Measurements from ENCODE around the gene CSNK1D.

The CSNK1D gene

DNA sequence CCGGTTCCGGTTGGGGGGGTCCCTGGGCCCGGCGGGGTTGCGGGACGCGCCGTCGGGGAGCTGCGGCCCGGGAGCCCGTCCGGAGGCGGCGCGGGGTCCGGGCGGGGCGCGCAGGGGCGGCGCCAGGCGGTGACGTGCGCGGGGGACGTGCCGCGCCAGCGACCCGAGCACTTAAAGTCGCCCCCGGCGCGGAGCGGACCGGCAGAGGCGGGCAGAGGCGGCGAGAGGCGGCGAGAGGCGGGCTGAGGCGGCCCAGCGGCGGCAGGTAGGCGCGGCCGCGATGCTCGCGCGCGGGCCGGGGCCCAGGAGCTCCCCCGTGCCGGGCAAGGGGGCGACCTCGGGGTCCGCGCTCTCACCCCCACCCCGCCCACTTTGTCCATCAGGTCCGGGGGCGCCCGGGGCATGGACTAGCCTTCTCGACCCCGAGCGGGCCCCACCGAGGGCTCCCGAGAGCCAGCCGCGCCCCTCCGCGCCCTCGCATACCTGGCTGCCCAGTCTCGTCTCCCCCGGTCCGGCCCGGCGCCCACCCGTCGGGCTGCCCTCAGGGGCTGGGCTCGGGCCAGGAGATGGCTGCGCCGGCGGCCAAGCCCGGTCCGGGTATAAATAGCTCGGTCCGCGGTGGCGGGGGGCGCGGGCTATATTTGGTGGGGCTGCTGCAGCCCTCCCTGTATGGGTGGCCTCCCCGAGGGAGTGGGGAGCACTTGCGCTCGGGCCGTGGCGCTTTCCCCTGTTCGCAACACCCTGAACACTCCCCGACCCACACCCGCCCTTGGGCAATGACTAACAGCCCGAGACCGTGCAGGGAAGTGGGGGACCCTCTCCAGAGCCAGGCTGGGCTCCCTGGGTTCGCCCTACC lies 44.4 kb downstream of the CSNK1D start, which contains the start of gene SLC16A3:
SLC16A3 (plus strand) TSS at position 201 of the 856 bp plus-strand sequence. CDS start 6,967 bp downstream, outside the sequence.
- peak; percentile 71 for DNase-seq (ENCODE audit: low spot score)

DNA sequence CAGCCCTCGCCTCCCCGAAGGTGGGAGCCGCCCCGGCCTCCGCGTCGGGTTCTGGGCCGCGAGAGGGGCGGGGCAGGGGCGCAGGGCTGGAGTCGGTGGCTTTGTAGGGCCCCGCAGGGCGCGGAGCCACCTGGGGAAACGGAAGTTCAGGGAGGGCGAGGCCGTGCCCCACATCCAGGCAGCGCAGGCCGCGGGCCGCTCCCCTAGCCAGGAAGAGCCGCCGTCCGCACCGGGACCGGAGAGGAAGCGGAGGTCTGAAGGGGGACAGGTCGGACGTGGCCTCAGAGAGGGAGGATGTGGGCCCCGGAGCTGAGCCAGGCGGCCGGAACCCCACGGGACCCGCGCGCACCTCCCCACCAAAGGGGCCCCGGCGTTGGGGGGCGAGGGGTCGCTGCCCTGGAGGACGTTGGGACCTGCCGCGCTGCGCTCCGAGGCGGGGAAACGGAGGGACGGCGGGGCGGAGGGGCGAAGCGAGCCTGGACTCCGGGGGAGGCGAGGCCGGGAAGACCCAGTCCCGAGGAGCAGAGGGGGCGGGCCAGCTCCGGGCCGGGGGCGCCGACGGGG lies 45.1 kb downstream of the CSNK1D start:
- no peak for DNase-seq (ENCODE audit: low spot score)

DNA sequence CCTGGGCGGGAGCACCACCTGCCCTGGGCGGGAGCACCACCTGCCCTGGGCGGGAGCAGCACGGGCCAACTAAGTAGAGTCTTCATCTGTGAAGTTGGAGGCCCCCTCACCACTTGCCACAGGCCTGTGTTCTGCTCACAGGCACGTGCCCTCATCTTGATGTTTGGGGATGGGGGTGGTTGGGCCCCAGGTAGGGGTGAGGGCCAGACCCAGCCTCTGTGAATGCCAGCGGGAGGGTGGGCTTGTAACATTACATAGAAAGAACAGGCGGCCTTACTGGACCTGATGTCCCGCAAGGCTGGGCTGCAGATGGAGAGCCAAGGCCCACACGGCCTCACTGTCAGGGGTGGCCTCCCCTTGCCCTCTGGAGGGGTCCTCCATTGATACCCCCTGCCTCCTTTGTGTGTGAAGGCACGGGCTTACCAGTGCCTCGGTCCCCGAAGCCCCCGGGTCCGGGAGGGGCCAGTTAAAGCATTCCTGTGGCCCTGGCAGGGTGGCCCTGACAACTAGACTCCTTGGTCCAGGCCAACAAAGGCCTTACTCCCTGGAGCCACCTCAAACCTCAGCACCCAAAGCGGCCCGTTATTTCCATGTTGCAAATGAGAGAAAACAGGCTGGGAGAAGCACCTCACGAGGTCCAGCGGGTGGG lies 45.7 kb downstream of the CSNK1D start:
- no peak for DNase-seq (ENCODE audit: low spot score)

DNA sequence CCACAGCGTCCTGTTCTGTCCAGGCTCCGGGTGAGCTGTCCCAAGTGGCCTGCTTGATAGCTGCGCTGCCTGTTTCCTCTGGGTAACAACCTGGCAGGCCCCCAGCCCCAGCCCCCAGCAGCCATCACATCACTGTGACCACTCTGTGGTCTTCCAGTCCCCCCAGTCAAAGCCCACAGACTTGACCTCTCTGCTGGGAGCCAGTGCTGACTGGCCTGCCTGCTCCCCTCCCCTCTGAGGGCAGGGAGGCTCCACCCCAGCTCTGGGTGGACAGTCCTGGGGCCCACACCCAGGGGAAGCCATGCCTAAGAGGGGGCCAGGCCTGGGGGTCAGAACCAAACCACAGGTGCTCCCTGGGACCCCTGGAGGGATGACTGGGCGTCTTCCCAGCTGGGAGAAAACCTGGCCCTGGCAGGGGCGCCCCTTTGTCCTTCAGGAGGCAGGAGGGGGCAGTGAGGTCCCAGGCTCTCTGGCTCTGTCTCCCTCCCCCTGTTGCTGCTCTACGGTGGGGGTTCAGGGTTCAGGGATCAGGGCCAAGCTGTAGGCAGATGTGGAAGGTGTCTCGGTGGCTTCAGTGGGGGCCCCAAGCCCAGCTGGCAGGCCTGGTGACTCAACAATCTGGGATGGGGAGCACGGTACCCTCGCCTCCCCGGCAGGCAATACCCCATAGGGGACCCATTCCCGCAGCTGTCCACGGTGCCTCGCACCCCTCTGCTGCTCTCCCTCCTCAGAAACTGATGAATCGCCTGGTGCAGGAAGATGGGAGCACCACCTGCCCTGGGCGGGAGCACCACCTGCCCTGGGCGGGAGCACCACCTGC lies 46.5 kb downstream of the CSNK1D start:
- DNase-seq (ENCODE audit: low spot score) = no peak

DNA sequence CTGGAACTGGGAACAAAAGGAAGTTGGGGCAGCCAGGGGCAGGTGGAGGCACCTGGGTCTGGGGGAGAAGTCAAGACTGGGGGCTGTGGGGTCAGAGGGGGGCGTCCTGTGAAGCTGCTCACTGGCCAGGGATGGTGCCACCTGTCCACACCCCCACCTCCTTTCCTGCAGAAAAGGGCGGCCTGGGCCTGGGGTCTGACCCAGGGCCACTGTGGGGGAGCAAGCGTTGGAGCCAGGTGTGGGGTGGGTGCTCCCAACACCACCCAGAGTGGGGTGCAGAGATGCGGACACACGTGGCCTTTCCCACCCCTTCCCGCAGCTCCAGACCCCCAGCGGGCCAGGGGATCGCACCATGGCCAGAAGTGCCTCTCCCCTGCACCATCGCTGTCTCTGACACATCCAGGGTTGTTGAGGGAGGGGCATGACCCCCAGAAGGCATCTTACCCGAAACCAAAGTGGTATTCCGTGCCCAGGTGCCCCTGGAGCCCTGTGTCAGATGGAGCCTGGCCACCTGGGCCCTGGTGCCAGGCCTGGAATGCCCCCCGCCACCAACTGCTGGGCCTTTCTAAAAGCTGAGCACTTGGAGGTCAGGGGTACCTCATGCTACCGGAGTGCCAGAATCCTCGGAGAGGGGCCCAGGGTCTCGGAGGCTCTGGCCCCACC lies 47.2 kb downstream of the CSNK1D start:
- DNase-seq (ENCODE audit: low spot score) = no peak

DNA sequence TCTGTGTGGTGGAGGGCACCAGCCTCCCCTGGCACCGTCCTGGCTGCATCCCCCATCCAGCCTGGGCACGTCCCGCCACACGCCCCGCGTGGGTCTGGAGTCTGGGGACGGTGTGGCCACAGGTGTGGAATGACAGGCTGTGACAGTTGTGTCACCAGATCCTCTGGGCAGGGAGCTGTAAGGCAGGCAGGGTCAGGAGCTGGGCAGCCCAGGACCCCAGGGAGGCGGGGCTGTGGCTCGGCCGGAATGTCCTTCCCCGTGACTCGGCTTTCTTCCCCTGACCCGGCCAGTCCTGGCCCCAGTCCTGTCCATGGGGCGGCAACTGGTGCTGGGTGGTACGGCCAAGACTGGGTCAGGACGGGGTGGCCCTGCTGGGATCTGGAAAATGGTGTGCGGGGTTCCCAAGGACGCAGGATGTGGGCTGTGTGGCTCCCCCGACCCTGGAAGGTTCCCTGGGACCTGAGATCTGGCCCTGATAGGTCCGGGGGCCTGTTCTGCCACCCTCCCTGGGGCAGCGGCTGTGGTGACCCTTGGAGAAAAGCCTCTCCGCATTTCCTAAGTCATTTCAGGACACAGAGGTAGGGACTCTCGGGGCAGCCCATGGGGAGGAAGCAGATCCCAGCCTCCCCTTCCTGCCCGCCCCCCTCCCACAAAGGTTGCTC lies 48.0 kb downstream of the CSNK1D start:
- DNase-seq (ENCODE audit: low spot score) = no peak

DNA sequence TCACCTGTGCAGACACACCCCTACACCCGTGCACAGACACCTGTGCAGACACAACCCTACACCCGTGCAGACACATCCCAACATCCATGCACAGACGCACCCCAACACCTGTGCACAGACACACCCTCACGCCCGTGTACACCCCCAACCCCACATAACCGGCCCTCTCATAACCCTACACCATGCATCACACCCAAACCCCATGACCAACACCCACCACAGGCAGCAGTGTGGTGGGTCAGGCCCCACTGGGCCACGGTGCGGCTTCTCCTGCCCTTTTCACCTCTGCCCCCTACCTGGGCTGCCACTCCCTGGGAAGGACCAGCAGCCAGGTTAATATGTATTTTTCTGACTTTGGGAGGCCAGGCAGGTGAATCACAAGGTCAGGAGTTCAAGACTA lies 48.8 kb downstream of the CSNK1D start:
- no peak for DNase-seq (ENCODE audit: low spot score)

DNA sequence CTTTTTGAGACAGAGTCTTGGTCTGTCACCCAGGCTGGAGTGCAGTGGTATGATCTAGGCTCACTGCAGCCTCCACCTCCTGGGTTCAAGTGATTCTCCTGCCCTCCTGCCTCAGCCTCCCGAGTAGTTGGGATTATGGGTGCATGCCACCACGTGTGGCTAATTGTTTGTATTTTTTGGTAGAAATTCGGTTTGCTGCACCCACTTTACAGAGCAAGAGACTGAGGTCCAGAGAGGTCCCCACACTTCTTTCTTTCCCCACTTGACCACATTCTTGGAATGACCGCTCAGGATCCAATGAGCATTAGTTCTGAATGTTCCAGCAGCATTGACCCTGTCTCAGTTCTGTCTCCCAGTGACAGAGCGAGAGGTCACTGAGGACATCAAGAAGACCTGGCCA lies 50.0 kb downstream of the CSNK1D start:
- no peak for DNase-seq (ENCODE audit: low spot score)

DNA sequence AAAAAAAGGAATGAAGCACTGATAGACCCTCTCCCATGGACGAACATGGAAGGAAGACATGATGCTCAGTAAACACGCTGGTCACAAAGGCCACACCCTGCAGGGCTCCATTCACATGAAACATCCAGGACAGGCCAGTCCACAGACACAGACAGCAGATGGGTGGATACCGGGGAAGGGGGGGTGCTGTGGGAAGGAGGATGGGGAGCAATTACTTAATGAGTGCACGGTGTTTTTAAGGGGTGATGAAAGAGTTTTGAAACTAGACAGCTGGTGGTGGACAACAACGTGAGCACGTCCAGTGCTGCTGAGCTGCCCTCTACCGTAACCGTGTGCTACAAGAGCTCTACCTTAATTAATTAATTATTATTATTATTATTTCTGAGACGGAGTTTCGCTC lies 50.7 kb downstream of the CSNK1D start:
- DNase-seq (ENCODE audit: low spot score) = no peak

DNA sequence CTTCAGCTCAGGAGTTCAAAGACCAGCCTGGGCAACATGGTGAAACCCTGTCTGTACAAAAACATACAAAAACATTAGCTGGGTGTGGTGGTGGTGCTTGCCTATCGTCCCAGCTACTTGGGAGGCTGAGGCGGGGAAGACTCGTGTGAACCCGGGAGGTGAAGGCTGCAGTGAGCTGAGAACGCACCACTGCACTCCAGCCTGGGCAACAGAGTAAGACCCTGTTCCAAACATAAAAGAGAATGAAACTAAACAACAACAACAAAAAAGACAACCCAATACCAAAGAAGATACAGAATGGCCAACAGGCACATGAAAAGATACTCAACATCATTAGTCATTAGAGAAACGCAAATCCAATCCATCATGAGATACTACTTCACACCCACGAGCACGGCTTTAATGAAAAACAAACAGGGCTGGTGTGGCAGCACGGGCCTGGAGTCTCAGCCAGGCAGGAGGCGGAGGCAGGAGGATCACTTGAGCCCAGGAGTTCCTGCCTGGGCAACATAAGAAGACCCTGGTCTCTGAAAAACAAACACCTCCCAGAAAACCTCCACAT lies 52.1 kb downstream of the CSNK1D start:
- DNase-seq (ENCODE audit: low spot score) = no peak

DNA sequence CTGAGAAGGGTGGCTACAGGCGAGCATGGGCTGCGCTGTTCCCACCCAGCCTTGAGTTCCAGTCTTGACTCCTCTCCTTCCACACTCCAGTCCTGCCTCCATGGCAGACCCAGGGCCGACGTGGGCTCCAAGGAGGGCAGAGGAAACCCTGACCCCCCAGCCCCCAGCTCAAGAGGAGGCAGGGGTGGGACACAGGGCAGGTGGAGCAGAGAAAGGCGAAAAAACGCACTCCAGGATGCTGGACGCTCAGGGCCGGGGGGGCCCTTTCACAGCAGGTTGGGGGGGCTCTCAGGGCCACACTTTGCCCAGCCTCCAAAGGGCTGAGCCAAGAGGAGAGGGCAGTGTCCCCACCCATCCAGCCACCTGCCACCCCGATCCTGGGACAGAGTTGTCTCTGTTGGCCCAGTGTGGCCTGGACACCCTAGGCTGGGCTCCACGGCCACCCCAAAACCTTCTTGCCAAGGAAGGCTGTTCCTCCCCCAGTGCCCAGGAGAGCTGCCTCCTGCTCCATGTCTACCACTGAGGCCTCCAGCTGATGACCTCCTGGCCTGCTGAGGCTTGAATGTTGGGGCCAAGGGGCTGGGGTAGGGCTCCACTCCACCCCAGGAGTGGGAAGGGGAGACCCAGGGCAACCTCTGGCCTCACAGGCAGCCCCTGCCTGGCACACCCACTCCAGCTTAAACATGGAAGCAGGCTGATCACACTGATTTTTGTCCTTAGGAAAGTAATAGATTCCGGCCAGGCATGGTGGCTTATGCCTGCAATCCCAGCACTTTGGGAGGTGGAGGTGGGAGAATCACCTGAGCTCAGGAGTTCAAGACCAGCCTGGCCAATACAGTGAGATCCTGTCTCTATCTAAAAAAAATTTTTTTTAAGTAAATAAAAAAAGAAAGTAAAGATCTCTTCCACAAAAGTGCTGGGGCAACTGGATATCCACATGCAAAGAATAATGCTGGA lies 53.5 kb downstream of the CSNK1D start:
- no peak for DNase-seq (ENCODE audit: low spot score)

DNA sequence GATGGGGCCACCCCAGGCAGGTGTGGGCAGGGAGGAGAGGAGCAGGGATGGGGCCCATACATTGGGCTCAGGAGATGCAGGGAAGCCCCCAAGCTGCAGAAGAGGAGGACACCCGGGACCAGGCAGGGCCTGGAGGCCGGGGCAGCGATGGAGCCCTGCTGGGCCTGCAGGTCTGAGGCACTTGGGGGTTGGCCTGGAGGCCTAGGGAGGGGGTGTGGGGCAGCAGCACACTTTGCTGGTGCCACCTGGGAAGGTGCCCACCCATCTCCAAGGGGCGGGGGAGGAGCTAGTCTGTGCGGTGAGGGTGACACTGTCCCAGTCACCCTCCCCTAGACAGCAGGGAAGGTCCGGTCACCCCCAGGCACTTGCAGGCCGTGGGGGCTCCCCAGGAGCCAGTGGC lies 54.4 kb downstream of the CSNK1D start:
- no peak for DNase-seq (ENCODE audit: low spot score)

DNA sequence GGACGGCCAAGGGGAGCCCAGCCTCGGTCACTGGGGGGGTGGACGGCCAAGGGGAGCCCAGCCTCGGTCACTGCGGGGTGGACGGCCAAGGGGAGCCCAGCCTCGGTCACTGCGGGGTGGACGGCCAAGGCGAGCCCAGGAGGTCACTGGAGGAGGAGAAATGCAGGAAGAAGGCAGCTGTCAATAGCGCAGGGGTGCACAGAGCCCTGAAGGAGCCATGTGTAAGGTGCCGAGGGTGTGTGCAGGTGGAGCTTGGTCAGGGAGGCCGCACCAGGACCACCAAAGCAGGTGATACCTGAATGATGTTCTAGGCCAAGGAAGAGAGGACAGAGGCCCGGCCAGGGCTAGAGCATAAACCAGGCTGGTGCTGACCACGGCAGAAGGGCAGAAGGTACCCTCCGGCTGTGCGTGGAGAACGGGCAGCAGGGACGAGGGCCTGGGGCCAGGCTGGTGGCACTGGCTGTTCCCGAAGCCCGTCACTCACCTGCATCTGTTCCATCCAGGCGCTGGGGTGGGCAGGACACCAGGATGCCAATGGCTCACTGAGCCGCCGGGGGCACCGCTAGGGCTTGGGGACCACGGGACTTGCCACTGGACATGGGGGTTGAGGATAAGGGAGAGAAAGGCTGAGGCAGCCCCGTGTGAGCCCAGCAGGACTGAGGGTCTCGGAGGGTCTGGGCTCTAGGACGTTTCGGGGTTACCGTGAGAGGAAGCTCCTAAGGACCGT lies 55.0 kb downstream of the CSNK1D start:
- DNase-seq (ENCODE audit: low spot score) = no peak

DNA sequence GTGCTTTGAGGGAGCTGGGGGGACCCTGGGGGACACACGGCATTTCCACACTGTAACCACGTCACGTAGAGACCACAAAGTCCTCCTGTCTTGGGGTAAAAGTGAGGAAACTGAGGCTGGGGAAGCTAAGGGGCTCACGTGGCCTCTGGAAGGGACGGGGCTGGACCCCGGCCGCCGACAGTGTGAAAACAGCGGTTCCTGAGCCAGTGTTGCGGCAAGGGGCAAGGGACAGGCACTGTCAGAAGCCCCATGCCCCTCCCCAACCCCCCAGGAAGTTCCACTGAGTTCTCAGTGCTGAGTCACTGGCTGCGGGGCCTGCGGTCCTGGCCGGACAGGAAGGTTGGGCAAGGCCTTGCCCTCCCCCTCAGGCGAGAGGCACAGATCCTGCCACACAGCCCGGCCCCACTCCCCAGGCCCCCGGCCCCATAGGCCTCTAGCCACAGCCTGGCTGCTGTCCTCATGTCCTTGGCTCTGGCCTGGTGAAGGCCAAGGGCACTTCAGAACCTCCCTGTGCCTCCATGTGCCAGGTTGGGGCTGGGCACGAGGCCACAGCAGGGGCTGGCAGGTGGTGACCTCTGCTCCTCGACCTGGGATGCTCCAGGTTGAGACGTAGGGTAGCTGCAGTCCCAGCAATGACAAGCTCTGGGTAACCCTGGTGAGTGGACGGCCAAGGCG lies 55.8 kb downstream of the CSNK1D start:
- no peak for DNase-seq (ENCODE audit: low spot score)

DNA sequence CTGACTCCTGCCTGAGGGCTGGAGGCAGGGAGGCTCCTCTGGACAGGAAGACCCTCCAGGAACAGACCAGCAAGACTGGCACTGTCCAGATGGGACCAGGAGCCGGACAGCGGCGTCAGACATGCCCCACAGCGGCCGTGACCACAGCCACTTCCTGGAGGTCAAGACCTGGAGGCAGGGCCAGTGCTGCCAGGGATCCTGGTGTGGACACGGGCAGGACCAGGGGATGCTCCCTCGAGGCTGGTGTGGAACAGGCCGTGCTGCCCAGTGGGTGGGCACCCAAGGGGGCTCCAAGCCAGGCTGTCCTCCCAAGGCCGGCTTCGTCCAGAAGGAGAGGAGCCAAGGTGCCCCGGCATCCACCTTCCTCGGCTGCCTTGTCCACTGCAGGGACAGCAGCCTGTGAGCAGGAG lies 56.4 kb downstream of the CSNK1D start:
- DNase-seq (ENCODE audit: low spot score) = no peak

DNA sequence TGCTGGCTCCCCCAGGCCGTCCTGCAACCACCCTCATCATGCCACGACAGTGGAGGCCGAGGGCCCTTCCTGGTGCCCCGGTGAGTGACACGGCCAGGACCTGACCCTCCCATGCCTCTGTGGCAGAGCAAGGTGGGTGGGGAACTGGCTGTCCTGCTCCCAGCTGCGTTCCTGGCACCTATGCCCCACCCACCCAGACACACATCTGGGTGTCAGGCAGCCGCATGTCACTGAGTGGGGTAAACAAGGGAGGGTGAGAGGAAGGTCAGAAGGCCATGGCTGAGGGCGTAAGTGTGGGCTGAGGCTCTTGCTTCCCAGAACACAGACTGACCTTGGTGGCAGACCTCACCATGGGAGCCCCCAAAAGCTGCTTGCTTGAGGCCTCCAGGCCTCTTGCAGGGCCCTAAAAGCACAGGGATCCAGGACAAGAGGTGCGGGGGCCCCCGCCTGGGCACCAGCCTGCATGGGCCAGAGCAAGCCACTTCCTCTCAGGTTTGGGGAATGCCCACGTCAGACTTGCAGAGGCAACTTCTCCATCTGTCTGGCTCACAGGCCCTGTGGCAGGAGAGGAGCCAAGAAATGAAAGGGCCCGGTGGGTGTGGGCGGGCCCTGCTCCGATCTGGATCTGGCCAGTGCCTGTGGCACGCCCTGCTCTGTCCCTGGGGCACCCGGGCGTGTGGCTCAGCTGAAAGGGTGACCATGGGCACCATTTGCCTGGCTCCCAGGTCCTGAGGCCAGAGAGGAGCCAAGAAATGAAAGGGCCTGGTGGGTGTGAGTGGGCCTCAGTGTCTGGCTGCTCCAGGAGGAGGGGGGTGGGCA lies 57.0 kb downstream of the CSNK1D start:
- DNase-seq (ENCODE audit: low spot score) = peak; percentile 75

DNA sequence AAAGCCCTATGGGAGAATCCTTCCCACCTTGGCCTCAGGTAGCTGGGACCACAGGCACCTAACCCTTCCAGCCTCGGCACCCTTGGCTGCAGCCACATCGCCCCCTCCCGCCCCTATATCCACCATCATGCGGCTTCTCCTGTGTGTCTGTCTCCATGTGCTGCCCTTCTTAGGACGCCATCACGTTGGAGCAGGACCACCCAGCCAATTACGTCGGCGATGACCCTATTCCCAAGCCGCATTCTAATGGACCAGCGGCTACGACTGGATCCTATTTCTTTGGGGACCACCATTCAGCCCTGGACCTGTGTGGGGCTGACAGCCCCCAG lies 57.6 kb downstream of the CSNK1D start:
- DNase-seq (ENCODE audit: low spot score) = no peak
